Osteocyte (in vitro differentiated cells): ENCODE data around the gene CRIM1. TPM values are rescaled to one million over a fixed set of nuclear protein-coding genes. Genes with fewer than 3 reads are reported as not detected.

ENCODE experiments used
- DNase-seq: peaks from one replicate; pipeline ENCODE4 v3.0.0; 2021; ENCODE audit warnings: mixed read lengths; ENCODE audit not compliant: unreplicated experiment; ENCODE audit errors: extremely low spot score
- H3K27ac Mint-ChIP-seq: one replicate; pipeline ENCODE4 v1.8.0; 2021; ENCODE audit warnings: mild to moderate bottlenecking, mixed read lengths; ENCODE audit not compliant: unreplicated experiment
- H3K27me3 Mint-ChIP-seq: one replicate; pipeline ENCODE4 v1.8.0; 2021; ENCODE audit warnings: mixed read lengths; ENCODE audit not compliant: unreplicated experiment
- H3K36me3 Mint-ChIP-seq: one replicate; pipeline ENCODE4 v1.8.0; 2021; ENCODE audit warnings: mixed read lengths; ENCODE audit not compliant: unreplicated experiment
- H3K4me1 Mint-ChIP-seq: one replicate; pipeline ENCODE4 v1.8.0; 2021; ENCODE audit warnings: mixed read lengths; ENCODE audit not compliant: unreplicated experiment
- H3K4me3 Mint-ChIP-seq: one replicate; pipeline ENCODE4 v1.8.0; 2021; ENCODE audit warnings: mild to moderate bottlenecking, moderate library complexity, mixed read lengths; ENCODE audit not compliant: unreplicated experiment
- H3K9me3 Mint-ChIP-seq: one replicate; pipeline ENCODE4 v1.8.0; 2021; ENCODE audit warnings: mixed read lengths; ENCODE audit not compliant: unreplicated experiment
- CTCF ChIP-seq: fragments of 200-600 bp; sonication (generic); IDR thresholded peaks from 2 replicates; pipeline ENCODE4 v1.5.0; 2021; ENCODE audit warnings: antibody characterized with exemption, mild to moderate bottlenecking, moderate library complexity
- total RNA-seq: library from RNA; stranded (reverse); gene quantifications from 2 replicates; pipeline ENCODE4 v1.2.1, GENCODE V29; 2021

The CRIM1 gene
- total RNA-seq, 1 donor from 2014 or later: 194 TPM

DNA sequence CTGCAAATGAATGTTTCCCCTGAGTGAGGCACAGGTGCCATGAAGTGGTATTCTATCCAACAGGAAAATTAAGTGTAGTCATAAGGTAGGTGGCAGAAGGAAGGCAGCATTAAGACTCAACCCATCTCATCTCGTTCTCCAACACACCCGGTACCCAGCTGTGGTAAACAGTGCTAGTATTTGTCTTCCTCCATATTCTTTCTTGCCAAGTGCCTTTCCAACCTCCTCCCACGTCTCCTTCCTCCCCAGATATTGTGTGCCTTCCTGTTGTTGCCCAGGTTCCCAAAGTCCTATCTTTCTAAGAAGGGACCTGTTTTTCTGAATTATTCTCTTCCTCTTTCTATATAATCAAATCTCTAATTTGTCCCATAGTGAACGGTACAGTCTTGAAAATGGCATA, 83.5 kb downstream of the CRIM1 start:
- Mint-ChIP-seq H3K27me3 (no peaks in the 10 kb centered on the region), H3K4me3 (no peak overlapping the region), H3K36me3 (peaks cover 25% of the 10 kb centered on the region), H3K4me1 (peaks cover 64% of the 10 kb centered on the region), H3K9me3 (no peaks in the 10 kb centered on the region), H3K27ac (peak overlapping the region; percentile 95)
- DNase-seq: no peak
- no peak for TF ChIP-seq CTCF

DNA sequence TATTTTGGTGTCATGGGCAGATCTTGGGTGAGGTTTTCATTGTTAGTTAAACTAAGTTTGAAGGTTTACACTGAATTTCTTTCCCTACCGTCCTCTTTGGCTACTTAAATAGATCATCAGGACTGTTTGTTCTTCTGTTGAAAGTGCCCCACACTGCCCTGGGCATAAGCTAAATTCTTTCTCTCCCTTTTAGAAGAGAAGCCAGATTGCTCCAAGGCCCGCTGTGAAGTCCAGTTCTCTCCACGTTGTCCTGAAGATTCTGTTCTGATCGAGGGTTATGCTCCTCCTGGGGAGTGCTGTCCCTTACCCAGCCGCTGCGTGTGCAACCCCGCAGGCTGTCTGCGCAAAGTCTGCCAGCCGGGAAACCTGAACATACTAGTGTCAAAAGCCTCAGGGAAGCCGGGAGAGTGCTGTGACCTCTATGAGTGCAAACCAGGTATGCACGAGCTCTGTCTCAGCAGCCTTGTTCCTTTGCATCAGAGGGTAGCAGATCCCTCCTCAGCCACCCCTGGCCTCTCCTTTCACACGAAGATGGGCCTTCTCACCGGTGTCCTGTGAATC, 85.6 kb downstream of the CRIM1 start:
- Mint-ChIP-seq H3K9me3 (no peaks in the 10 kb centered on the region), H3K4me3 (no peak overlapping the region), H3K27me3 (no peaks in the 10 kb centered on the region), H3K4me1 (peaks cover 48% of the 10 kb centered on the region), H3K36me3 (peaks cover 37% of the 10 kb centered on the region), H3K27ac (peak overlapping the region; percentile 70)
- no peak for DNase-seq
- no peak for TF ChIP-seq CTCF

DNA sequence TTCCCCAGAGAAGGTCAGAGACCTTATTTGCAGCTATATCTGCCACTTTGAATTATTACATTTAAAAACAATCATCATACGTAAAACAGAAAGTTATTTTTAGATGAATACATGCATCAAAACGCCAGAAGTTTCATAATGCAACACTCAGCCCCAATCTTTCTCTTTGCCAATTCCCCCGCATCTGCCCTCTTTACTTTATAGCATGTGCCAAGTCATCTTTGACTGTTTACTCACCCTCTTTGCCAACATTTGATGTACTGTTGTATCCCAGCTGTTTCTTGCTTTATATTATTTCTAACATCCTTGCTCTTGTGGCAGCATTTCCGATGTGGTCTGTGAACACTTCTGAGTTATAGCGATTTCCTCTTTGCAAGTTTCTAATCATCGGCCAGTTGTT, 86.2 kb downstream of the CRIM1 start:
- peaks cover 37% of the 10 kb centered on the region for H3K36me3 Mint-ChIP-seq
- peak overlapping the region; percentile 70 for H3K27ac Mint-ChIP-seq
- H3K9me3 Mint-ChIP-seq: no peaks in the 10 kb centered on the region
- H3K27me3 Mint-ChIP-seq: no peaks in the 10 kb centered on the region
- no peak for DNase-seq
- no peak for TF ChIP-seq CTCF
- peaks cover 45% of the 10 kb centered on the region for H3K4me1 Mint-ChIP-seq
- no peak overlapping the region for H3K4me3 Mint-ChIP-seq

- Mint-ChIP-seq H3K4me1 (peaks cover 31% of the 10 kb centered on the region), H3K4me3 (no peak overlapping the region), H3K36me3 (peaks cover 54% of the 10 kb centered on the region), H3K9me3 (no peaks in the 10 kb centered on the region), H3K27me3 (no peaks in the 10 kb centered on the region), H3K27ac (peak overlapping the region; percentile 7)
- DNase-seq: no peak
- TF ChIP-seq CTCF: no peak
These were observed 88.8 kb downstream of the CRIM1 start for GRCh38 chr2:36444216-36444936.

- peak overlapping the region; percentile 19 for H3K27ac Mint-ChIP-seq
- no peaks in the 10 kb centered on the region for H3K27me3 Mint-ChIP-seq
- peaks cover 30% of the 10 kb centered on the region for H3K4me1 Mint-ChIP-seq
- TF ChIP-seq CTCF: no peak
- DNase-seq: no peak
- H3K9me3 Mint-ChIP-seq: no peaks in the 10 kb centered on the region
- H3K4me3 Mint-ChIP-seq: no peak overlapping the region
- H3K36me3 Mint-ChIP-seq: peaks cover 57% of the 10 kb centered on the region
These were observed 89.7 kb downstream of the CRIM1 start for GRCh38 chr2:36445185-36445866.
